ENCODE results near the gene ZNF385D. TPM values are rescaled to one million over a fixed set of nuclear protein-coding genes. Genes with fewer than 3 reads are reported as not detected.
"Not testable (repeated sequence)": the region's sequence is repeated elsewhere in the genome, so short reads cannot be mapped to it uniquely, and the experiment has no call there.

Gene ZNF385D
- polyA plus RNA-seq, 1 donor = 17.4 TPM

- no peak for DNase-seq
Measured at GRCh38 chr3:21509731-21510470, 241.1 kb downstream of the ZNF385D start.

- DNase-seq = no peak
Measured at GRCh38 chr3:21508246-21508645, 242.8 kb downstream of the ZNF385D start.

- no peak for DNase-seq
Measured at GRCh38 chr3:21505711-21506460, 245.1 kb downstream of the ZNF385D start.

GRCh38 chr3:21502656-21503055 is 248.4 kb downstream of the ZNF385D start:
- DNase-seq = no peak

- no peak for DNase-seq
Measured at GRCh38 chr3:21500834-21501233, 250.2 kb downstream of the ZNF385D start.

- DNase-seq = not testable (repeated sequence)
Measured at GRCh38 chr3:21490671-21491070, 260.3 kb downstream of the ZNF385D start.

GRCh38 chr3:21487520-21487919 is 263.5 kb downstream of the ZNF385D start:
- DNase-seq = no peak

- DNase-seq = not testable (repeated sequence)
Measured at GRCh38 chr3:21486024-21486935, 264.7 kb downstream of the ZNF385D start.

GRCh38 chr3:21484828-21485144 is 266.2 kb downstream of the ZNF385D start:
- no peak for DNase-seq

- DNase-seq = peak; percentile 46
Measured at GRCh38 chr3:21484057-21484827, 266.8 kb downstream of the ZNF385D start.

- no peak for DNase-seq
Measured at GRCh38 chr3:21481991-21482390, 269.0 kb downstream of the ZNF385D start.

GRCh38 chr3:21477541-21478288 is 273.3 kb downstream of the ZNF385D start:
- no peak for DNase-seq

- DNase-seq = no peak
Measured at GRCh38 chr3:21466476-21466875, 284.5 kb downstream of the ZNF385D start.

GRCh38 chr3:21464746-21465145 is 286.3 kb downstream of the ZNF385D start:
- DNase-seq = no peak

- no peak for DNase-seq
Measured at GRCh38 chr3:21463319-21463718, 287.7 kb downstream of the ZNF385D start.

- DNase-seq = no peak
Measured at GRCh38 chr3:21462141-21462540, 288.9 kb downstream of the ZNF385D start.

GRCh38 chr3:21457084-21457483 is 293.9 kb downstream of the ZNF385D start:
- DNase-seq = no peak

GRCh38 chr3:21449738-21450137 is 301.3 kb downstream of the ZNF385D start:
- DNase-seq = no peak

GRCh38 chr3:21447476-21448151 is 303.4 kb downstream of the ZNF385D start:
- DNase-seq = no peak

GRCh38 chr3:21446945-21447475 is 304.0 kb downstream of the ZNF385D start:
- DNase-seq = no peak

Data from left kidney (tissue), 2 donors.